Colon (tissue), 2 donors: ENCODE results near the gene MYCBP.
"Not testable (repeated sequence)": the region's sequence is repeated elsewhere in the genome, so short reads cannot be mapped to it uniquely, and the experiment has no call there.

Experiments
- FAIRE-seq: peaks from 2 replicates; lab custom pipeline; 2012; peaks lifted over from hg19 to GRCh38; lab: Jason Lieb, UNC
- donor health status: control.
- donor health status: control.

Gene MYCBP, protein sequence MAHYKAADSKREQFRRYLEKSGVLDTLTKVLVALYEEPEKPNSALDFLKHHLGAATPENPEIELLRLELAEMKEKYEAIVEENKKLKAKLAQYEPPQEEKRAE

GRCh38 chr1:38873027-38873969, at the start of gene MYCBP:
TSS of gene MYCBP (minus strand) at chr1:38873348. CDS start at chr1:38873305, 43 bp downstream.
- FAIRE-seq: no peak

- FAIRE-seq: no peak
Measured at GRCh38 chr1:38919130-38919529, 46.0 kb upstream of the MYCBP start.

DNA sequence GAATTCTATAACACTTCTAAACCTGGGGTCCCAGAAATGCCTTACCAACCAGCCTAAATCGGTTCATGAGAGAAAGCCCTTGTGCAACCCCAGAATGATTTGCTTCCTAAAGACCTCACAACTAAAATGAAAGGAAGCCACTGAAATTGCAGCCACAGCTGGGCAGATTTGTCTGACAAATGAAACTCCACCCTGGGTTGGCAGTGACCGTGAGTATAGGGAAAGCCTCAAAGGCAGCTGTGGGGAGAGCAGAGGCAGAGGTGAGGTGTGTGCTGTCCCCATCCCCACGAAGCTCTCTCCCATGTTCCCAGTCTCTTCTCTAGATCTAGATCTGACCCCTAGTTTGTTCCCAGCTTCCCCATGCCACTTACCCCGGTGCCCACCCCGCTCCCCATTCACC, 45.4 kb upstream of the MYCBP start:
- FAIRE-seq: no peak

DNA sequence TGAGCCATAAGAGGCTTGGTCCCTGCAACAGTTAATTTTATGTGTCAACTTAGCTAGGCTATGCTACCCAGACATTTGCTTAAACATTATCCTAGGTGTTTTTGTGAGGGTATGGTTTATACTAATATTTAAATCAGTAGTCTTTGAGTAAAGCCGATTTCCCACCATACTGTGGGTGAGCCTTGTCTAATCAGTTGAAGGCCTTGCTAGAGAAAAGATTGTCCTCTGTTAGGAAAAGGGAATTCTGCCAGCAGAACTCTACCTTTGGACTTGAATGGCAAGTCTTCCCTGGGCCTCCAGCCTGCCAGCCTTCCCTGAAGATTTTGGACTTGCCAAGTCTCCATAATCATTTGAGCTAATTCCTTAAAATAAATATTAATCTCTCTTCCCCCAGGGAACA, 44.6 kb upstream of the MYCBP start:
- FAIRE-seq: no peak

DNA sequence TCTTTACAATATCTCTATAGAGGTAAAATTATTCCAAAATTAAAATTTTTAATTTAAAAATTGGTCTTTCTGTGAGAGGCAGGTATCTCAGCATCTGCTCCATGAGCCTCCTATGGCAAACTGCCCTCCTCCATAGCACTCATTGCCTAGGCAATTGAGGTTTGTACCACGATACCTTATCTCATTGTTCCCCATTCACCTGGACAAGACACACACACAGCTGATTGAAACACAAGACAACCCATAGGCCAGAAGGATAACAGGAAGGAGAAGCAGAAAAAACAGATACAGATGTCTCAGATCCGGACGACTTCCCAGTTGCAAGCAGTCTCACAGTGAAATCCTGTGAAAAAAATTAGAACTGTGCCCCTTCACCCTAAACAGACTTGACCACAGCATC, 44.2 kb upstream of the MYCBP start:
- FAIRE-seq: no peak

DNA sequence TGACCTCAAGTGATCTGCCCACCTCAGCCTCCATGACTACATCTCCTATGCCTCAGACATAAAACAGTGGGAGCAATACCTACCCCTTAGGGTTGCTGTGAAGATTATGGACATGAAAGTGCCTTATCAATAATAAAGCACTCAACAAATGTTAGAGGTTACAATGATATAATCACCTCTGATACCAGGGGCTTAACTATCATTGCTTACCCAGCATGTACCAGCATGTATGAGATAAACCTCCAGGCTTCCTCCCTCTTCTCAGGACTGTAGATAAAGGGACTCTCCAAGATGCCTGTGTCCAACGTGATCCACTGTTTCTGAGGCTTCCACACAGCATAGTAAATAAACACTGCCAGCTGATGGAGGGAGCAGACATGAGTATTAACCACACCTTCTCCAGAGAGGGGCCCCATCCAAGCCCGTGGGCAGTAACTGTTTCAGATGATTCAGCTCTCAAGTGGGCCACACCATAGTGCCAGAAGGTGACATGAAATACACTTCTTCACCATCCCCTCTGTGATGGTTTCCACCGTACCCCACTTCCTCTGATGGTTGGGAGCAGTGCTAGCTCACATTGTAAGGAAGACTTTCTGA, 42.3 kb upstream of the MYCBP start:
- no peak for FAIRE-seq

DNA sequence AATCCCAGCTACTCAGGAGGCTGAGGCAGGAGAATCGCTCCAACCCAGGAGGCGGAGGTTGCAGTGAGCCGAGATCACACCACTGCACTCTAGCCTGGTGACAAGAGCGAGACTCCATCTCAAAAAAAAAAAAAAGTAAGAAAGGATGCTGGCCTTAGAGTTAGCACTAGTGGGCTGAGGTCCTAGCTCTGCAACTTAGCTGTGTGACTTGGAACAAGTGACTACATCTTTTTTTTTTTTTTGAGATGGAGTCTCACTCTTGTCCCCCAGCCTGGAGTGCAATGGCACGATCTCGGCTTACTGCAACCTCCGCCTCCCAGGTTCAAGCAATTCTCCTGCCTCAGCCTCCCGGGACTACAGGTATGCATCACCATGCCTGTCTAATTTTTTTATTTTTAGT, 41.8 kb upstream of the MYCBP start:
- FAIRE-seq: not testable (repeated sequence)

DNA sequence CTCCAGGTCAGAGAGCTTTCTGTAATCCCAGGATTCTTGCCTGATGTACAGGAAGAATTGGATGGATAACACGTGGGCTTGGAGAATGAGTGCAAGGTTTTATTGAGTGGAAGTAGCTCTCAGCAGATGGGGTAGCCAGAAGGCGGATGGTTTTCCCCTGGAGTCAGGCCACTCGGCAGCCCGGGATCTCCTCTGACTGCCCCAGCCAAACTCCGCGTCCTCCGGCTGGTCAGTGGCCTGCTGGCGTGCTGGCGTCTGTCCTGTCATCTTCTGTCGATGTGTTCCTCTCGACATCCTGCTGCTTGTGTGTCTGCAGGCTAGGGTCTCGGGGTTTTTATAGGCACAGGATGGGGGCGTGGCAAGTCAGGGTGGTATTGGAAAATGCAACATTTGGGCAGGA, 35.7 kb upstream of the MYCBP start:
- no peak for FAIRE-seq

DNA sequence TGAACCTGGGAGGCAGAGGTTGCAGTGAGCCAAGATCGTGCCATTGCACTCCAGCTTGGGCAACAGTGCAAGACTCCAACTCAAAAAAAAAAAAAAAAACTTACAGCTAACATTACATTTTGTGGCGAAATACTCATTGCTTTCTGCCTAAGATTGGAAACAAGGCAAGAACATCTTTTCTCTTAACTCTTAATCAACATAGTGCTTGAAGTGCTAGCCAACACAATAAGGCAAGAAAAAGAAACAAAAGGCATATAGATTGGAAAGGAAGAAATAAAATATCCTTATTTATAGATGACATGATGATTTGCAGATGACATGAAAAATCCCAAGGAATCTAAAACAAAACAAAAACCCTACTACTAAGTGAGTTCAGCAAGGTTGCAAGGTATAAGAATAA, 32.8 kb upstream of the MYCBP start:
- no peak for FAIRE-seq

GRCh38 chr1:38899560-38899959, 26.4 kb upstream of the MYCBP start:
- no peak for FAIRE-seq

DNA sequence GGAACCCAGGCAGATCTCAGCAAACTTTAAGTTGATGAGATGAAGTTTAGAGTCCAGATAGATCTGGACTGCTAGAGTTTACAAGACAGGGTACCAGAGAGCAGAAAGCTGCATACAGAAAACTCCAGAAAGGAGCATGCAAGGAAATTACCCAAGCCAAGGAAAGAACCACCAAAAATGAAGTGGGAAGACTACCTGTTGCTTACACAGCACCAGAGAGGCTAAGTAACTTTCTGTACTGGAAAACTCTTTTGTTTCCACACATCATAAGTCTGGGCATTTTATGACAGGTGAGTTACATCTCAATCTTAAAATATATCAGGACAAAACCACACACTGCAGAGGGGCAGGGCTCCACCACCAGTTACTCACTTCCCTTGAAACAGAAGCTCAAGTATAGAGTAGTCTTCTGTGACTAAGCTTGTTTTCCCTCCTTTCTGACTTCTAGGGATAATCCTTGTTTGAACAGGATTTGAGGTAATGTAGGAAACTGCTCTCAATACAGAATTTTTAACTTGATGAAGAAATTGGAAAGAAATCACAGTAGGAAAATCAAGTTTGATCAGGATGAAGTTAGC, 25.6 kb upstream of the MYCBP start:
- no peak for FAIRE-seq

DNA sequence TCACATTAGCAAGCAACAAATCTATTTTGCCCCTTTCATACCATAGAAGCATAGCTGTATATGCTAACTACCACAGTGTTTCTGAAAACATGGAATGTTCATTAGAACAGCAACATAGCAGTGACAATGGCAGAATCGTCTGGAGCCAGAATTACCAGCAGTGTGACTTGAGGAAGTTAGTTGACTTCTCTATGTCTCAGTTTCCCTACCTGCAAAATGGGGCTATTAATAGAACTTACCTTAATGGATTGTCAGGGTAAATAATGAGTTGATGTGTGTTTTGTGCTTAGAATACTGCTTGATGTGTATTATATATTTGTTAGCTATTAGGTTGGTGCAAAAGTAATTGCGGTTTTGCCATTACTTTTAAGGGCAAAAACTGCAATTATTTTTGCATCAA, 23.0 kb upstream of the MYCBP start:
- no peak for FAIRE-seq

GRCh38 chr1:38892976-38893375, 19.8 kb upstream of the MYCBP start:
- no peak for FAIRE-seq

DNA sequence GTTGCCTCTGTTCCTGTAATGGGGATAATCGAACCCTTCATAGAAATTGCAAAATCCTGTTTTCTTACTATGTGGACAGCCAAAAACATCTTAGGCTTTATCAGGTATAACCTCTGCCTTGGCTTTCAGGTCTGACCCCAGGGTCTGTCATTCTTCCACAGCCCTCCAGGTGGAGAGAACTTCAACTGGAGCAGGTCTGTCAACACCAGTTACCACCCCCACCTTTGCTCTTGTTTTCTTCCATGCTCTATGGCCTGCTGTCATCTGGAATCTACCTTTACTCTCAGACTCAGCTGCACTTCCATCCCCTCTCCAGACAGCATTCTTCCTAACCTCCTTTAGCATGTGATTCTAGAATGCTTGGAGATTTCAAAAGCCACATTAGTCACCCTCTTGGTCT, 18.6 kb upstream of the MYCBP start:
- no peak for FAIRE-seq

GRCh38 chr1:38889589-38889988, 16.4 kb upstream of the MYCBP start:
- no peak for FAIRE-seq

DNA sequence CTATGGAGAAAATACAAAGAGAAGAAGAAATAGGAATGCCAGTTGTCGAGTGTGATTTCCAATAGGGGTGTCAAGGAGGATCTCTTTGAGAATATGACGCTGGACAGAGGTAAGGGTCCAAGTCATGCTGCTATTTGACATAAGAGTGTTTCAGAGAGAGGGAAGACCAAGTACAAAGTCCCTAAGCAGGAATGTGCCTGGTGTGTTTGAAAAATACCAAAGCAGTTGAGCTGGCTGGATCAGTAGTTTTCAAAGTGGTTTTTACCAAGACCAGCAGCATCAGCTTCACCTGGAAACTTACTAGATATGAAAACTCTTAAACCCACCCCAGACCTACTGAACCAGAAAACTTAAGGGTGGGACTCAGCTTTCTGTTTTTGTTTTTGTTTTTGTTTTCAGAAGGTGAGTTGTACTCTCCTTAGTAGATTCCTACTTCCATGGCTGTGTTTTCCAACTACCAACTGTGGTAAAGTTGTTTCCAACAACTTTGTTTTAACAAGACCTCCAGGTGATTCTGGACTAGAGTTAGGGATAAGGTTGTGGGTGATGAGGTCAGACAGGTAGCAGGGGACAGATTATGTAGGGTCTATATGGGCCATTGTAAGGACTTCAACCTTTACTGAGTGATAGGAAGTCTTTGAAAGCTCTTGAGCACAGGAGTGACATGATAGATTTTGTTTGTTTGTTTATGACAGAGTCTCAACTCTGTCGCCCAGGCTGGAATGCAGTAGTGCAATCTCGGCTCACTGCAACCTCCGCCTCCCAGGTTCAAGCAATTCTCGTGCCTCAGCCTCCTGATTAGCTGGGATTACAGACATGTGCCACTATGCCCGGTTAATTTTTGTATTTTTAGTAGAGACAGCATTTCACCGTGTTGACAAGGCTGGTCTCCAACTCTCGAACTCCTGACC, 15.5 kb upstream of the MYCBP start:
- FAIRE-seq: no peak

- FAIRE-seq: no peak
Measured at GRCh38 chr1:38885092-38885491, 11.9 kb upstream of the MYCBP start.

DNA sequence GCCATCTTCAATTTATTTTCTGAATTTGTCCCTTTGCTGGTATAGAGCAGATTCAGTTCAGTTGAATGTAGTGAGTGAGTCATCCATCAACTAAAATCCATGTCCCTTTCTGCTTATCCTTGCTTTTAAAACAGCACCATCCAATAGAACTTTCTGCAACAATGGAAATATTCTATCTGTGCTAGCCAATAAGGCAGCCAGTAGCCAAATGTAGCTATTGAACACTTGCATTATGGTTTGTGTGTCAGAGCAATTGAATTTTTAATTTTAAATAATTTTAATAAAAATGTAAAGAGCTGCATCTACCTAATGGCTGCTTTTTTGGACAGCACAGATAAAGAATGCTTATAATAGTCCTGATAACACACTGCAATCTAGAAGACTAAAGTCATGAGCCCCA, 8.3 kb upstream of the MYCBP start, which contains the start of gene GJA9:
TSS of gene GJA9 (minus strand) at position 101 of the 400 bp plus-strand sequence. CDS start 5,489 bp downstream, outside the sequence.
- FAIRE-seq: no peak

DNA sequence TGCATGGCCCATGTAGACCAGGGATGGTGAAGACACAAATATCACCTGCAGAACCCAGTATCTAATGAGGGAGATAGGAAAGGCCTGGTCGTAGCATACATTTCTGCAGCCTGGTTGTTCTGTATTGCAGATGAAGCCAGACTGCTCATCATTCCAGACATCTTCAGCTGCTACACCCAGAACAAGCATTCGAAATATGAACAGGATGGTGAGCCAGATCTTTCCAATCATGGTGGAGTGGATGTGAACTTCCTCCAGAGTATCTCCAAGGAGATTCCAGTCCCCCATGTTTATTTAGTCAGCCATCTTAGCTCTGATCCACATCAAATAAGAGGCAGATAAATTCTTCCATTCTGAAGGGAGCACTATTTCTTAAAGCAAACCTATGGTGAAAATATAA, 2.7 kb upstream of the MYCBP start:
- no peak for FAIRE-seq

GRCh38 chr1:38872401-38873026, 634 bp downstream of the MYCBP start:
- FAIRE-seq: no peak

- no peak for FAIRE-seq
Measured at GRCh38 chr1:38870996-38871395, 2.2 kb downstream of the MYCBP start.
